AG04449 (cell line): ENCODE results near the gene NT5C3B.

ENCODE experiments used
- CTCF ChIA-PET: fragments of 350-600 bp; formaldehyde crosslinking; extraction: SDS; loops from one replicate; lab custom pipeline; 2021; ENCODE audit warnings: antibody characterized with exemption; lab: Yijun Ruan, JAX
- POLR2A ChIA-PET: fragments of 400-600, 350-600 bp; formaldehyde crosslinking; extraction: SDS; loops from one replicate; lab custom pipeline; 2020; ENCODE audit warnings: antibody characterized with exemption, inconsistent platforms; lab: Yijun Ruan, JAX
- DNase-seq: peaks from one replicate; pipeline ENCODE4 v3.0.0-alpha.2; 2010; ENCODE audit warnings: low read depth, low spot score
- H3K4me3 ChIP-seq: 2 replicates; pipeline ENCODE4 v1.5.1; 2011; ENCODE audit warnings: low read depth, mild to moderate bottlenecking, control low read depth, low read length
- TF ChIP-seq, protein P1 (sequence below): IDR thresholded peaks from one replicate; pipeline ENCODE4 v1.5.1; 2011; ENCODE audit warnings: mild to moderate bottlenecking, moderate library complexity, low read length, control low read depth, inconsistent platforms; ENCODE audit not compliant: insufficient read depth; ENCODE audit errors: missing control alignments

NT5C3B gene

GRCh38 chr17:41823141-41823524 is 12.9 kb downstream of the NT5C3B start:
- TF ChIP-seq, protein P1, sequence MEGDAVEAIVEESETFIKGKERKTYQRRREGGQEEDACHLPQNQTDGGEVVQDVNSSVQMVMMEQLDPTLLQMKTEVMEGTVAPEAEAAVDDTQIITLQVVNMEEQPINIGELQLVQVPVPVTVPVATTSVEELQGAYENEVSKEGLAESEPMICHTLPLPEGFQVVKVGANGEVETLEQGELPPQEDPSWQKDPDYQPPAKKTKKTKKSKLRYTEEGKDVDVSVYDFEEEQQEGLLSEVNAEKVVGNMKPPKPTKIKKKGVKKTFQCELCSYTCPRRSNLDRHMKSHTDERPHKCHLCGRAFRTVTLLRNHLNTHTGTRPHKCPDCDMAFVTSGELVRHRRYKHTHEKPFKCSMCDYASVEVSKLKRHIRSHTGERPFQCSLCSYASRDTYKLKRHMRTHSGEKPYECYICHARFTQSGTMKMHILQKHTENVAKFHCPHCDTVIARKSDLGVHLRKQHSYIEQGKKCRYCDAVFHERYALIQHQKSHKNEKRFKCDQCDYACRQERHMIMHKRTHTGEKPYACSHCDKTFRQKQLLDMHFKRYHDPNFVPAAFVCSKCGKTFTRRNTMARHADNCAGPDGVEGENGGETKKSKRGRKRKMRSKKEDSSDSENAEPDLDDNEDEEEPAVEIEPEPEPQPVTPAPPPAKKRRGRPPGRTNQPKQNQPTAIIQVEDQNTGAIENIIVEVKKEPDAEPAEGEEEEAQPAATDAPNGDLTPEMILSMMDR: no peak
- POLR2A ChIA-PET: interaction anchor here (1.5 kb wide), 1 partner anchor 11 kb away, joined by 6 read pairs; the partner anchor contains the start of gene FKBP10
- no peak overlapping the region for H3K4me3 ChIP-seq
- no peak for DNase-seq
- CTCF ChIA-PET: interaction anchor here (1.4 kb wide), 1 partner anchor 10 kb away, joined by 5 read pairs; no protein-coding TSS in a partner anchor

GRCh38 chr17:41822216-41823140 is 13.6 kb downstream of the NT5C3B start:
- ChIA-PET POLR2A (interaction anchor here (0.8 to 1.6 kb wide), 3 partner anchors 10 to 290 kb away, joined by 3 to 6 read pairs (median 3); partner anchors contain the start of genes DHX58 and FKBP10), CTCF (interaction anchor here (1.4 kb wide), 1 partner anchor 10 kb away, joined by 5 read pairs; no protein-coding TSS in a partner anchor)
- no peak overlapping the region for H3K4me3 ChIP-seq
- TF ChIP-seq, protein P1: no peak
- DNase-seq: no peak

GRCh38 chr17:41821776-41822175 is 14.3 kb downstream of the NT5C3B start:
- TF ChIP-seq, protein P1: no peak
- no peak for DNase-seq
- ChIA-PET CTCF (no interaction called here), POLR2A (interaction anchor here (0.8 to 1.6 kb wide), 2 partner anchors 41 to 291 kb away, joined by 3 read pairs; partner anchors contain the start of gene DHX58)
- no peak overlapping the region for H3K4me3 ChIP-seq

- CTCF ChIA-PET: interaction anchor here (2.2 kb wide), 1 partner anchor 16 kb away, joined by 8 read pairs; no protein-coding TSS in a partner anchor
- no peak for DNase-seq
- TF ChIP-seq, protein P1: no peak
- no peak overlapping the region for H3K4me3 ChIP-seq
- POLR2A ChIA-PET: no interaction called here
Observed at GRCh38 chr17:41818024-41818423, 18.0 kb downstream of the NT5C3B start.

DNA sequence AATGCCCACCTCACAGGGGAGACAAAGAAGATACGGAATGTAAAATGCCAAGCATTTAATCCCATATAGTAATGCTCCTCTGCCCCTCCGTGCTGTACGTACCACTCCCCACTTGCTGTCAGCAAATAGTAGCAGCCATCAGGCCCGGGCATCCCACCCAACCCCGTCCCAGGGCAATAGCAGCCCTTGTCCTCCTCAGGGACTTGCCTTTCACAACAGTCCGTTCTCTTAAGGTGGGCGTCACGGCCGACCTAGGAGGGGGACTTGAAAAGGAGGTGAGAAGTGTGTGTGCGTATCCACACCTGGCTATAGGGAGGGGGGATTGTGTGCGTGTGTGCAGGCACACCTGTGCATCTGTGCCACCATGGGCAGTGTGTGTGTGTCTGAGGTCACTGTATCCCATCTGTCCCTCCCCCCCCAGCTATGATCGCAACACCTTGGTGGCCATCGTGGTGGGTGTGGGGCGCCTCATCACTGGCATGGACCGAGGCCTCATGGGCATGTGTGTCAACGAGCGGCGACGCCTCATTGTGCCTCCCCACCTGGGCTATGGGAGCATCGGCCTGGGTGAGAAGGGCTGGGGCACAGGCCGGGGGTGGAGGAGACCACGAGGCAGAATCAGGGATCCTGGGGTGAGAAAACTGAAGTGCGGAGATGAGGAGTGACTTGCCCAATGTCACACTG is 19.3 kb downstream of the NT5C3B start:
- CTCF ChIA-PET: interaction anchor here (1.2 to 2.2 kb wide), 2 partner anchors 15 to 77 kb away, joined by 3 to 8 read pairs; no protein-coding TSS in a partner anchor
- POLR2A ChIA-PET: no interaction called here
- no peak overlapping the region for H3K4me3 ChIP-seq
- TF ChIP-seq, protein P1: no peak
- no peak for DNase-seq
